COR-L47 (cell line): ENCODE data around the gene TMEM81.

Experiments used
- DNase-seq: peaks from one replicate; lab custom pipeline; 2025; lab: John Stamatoyannopoulos, UW

TMEM81 gene

DNA sequence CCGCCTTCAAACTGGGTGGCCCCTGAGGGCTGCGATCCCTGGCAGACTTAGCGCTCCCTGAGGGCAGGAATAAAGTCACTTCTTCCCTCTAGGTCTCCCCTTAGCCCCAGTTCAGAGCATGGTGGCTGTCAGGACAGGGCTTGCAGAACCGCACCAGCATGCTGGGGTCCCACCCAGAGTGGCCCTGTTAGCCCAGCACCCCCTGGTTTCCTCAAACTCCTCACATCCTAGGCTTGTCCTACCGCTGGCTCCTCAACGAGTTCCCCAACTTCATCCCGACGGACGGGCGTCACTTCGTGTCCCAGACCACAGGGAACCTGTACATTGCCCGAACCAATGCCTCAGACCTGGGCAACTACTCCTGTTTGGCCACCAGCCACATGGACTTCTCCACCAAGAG is 25.4 kb downstream of the TMEM81 start:
- DNase-seq: no peak

DNA sequence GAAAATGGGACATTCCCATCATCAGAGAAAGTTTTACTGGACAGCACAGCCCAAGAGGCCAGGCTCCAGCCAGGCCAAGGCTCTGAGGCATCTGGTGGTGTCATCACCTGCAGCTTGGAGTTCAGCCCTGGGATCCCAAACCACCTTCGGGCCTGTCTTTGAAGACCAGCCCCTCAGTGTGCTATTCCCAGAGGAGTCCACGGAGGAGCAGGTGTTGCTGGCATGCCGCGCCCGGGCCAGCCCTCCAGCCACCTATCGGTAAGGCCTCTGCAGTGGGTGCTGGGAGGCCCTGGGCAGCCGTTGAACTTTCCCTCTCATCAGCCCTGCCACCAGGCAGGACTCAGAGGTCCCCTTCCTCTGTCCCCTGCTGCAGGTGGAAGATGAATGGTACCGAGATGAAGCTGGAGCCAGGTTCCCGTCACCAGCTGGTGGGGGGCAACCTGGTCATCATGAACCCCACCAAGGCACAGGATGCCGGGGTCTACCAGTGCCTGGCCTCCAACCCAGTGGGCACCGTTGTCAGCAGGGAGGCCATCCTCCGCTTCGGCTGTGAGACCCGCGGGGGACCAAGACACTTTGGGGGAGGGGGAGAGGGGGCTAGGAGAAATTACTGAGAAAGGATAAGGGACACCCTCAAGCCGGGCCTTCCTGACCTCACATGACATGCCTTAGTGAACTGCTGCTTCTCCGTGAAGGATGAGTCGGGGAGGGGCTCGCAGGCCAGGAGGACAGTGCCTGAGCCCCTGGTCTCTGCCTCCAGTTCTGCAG is 26.3 kb downstream of the TMEM81 start:
- no peak for DNase-seq

DNA sequence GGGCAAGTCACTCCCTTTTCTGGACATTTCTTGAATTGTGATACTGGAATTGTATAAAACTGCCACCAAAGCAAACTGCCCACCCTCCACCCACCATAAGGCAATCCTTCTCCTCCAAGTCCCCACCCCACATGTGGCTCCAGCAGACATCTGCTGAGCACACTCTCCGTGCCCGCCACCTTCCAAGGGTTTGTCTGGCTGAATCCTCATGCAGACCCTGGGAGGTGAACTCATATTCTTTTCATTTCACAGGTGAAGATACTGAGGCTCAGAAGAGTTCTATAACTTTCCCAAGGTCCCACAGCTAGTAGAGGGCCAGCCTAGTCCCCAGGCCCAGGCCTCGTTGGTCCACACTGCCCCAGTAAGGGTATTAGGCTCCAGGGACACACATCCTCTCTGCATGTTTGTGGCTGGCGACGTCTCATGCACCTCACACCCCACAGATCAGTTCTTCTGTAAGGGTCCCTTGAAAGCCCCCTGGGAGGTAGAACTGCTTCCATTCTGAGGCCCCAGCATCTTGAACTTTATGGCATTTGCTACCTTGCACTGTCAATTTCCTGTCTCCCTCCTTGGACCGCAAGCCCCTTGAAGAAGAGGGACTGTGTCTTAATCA is 27.2 kb downstream of the TMEM81 start:
- no peak for DNase-seq

DNA sequence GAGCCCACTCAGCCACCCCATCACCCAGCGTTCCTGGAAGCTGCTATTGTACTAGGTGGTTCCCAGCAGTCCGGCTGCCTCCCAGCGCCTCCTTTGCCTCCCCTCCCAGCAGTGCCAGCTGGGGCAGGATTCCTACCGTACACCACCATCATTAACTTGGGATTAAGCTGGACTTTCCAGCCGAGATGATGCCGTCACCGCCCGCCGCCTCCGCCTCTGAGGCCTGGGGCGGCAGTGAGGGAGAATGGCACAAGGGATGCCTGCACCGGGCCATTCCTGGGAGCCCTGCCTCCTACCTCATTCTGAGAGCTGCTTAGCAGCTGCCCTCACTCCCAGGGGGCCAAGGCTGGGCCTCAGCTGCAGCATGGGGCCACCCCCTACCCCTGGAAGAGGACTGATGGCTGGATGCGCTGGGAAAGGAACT is 28.1 kb downstream of the TMEM81 start:
- no peak for DNase-seq

DNA sequence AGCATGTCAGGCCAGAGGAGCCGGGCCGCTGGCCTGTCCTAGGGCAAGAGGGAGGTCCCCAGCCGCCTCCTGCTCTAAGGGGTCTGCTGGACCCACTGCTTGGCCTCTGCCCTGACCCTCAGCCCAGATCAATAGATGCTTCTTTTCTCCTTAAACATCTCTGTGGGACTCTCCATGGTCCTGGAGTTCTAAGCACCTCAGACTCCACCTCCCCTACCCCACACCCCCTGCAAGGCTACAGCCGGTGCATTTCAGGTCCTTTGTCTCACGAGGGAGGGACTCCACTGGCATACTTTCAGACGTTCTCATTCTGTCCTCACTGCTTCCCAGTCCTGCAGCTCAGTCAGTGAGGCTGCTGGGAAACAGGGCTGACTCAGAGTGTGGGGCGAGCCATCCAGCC is 30.2 kb downstream of the TMEM81 start:
- no peak for DNase-seq

DNA sequence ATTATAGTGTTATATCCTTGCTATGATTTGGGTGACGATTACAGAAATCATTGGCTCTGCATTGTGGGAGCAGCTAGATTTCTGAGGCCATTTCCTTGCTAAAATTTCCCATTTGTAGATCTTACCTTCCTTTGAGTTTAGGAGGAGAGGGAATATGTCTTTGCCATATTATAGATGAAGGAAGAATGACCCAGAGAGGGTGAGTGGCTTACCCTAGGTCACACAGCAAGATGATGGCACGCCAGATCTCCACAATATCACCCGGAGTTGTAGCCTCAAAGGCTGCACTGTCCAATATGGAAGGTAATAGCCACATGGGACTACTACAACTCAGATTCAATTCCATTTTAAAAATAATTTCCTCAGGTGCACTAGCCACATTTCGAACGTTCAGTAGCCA is 31.0 kb downstream of the TMEM81 start:
- no peak for DNase-seq

DNA sequence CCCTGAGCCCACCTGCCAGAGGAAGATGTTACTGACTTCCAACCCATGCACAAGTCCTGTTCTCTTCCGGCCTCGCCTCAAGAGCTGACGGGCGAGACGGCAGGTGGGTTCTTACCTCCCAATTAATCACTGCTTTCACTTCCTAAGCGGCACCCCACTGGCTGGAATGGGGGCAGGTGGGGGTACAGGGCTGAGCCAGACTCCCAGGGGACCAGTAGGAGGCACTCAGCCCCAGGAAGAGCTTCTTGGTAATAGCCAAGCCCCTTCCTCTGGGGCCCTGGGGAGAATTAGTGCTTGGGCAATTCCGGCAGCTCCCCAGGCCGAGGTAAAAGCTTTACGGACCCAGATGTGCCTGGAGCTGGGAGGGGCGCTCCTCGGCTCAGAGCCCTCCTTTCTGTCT is 31.6 kb downstream of the TMEM81 start:
- DNase-seq: no peak

DNA sequence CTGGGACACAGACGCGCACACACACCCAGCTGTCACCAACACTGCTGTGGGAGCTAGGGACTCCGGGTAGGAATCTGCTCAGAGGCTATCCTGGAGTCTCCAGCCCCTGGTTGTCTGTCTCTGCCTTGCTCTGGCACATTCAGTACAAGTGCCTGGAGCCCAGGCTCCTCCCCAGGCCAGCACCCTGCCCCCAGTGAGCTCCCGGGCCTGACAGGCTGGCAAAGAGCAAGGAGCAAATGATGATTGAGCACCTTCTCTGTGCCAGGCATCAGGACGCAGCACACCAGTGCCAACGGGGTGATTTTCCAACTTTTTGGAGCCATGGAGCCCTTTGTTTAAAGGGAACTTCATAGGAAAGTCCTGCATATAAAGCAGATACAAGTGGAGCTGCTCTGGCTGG is 34.8 kb downstream of the TMEM81 start:
- DNase-seq: no peak

DNA sequence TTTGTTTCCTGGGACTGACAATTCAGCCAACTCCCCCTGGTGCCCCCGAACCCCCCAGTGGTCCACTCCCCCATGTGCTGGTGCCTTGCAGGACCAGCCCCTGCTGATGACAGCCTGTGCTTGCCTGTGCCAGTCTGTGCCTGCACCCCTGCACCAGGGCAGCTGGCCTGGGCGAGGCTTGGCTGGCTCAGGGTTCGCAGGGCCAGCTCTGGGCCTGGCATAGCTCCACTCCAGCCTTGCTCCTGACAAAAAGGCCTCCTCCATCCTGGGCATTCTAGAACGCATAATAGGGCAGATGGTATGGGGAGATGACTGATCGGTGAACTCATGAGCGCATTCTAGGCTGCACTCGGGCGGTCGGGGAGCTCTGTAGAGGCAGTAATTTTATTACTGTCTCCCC is 35.9 kb downstream of the TMEM81 start:
- no peak for DNase-seq

DNA sequence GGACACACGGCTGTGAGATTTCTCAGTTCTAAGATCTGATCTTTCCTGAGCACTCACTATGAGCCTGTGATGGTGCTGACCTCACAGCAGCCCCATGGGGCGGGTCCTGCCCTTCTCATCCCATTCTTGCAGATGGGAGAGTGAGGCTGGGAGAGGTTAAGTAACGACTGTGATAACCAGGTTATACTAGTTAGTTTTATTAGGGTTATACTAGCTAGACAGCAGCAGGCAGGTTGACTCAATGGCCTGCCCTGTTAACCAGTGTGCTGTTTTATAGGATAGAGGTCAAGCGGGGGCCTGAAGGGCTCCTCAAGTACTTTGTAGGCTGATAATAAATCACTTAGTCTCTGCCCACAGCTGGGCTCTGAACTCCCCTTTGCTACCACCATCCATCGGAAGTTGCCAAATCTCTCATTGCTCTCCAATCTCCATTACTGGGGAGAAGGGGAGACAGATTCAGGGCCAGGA is 36.5 kb downstream of the TMEM81 start:
- DNase-seq: no peak

DNA sequence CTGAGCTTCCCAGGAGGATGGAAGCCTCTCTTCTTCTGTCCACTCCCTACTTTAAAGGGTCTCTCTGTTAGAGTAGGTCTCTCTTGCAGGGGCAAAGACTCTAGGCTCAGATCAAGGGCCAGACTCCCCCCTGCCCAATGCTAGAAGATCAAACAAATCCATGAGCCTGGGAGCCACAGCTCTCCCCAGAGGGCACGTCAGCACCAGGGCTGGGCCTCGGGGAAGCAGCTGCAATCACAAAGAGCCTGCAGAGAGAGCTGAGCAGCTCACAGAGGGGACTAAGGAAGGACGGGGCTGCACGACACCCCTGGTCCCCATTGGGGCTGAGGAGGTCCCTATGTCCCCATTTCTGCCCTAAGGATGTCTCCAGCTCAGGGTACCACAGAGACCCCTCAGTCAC is 37.4 kb downstream of the TMEM81 start:
- no peak for DNase-seq

DNA sequence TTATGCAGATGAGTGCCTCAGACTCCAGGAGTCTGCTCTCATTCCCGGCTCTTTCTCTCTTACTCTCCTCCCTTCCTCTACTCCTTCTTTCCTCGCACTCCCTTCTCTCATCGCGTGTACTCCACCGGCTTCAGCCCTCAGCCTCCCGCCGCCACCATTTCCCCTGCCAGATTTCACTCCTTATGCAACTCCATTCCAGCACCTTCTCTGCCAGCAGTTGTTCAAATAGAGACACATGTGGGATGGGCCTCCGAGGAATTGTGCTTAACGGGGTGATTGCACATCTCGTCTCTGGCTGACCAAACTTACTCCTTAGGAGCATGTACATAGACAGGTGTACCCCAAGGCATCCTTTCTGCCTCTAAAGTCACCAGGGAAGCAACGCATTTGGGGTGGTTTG is 39.1 kb downstream of the TMEM81 start:
- DNase-seq: no peak

DNA sequence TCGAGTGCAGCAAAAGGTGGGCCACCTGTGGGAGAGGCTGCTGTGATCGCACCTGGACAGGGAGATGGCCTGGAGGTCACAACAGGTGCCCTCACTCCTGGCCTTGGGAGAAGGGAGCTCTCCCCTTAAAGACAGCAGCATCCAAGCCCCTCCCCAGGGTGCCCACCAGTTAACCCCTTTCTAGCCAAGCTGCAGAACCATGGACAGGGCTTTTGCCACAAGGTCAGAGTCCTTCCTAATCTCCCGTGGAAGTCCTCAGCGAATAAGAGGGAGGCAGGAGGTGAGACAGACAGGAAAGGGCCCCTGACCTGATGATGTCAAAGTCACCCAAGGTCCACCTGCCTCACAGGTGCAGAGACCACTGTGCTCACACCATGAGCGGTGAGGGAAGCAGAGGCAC is 39.5 kb downstream of the TMEM81 start:
- no peak for DNase-seq

DNA sequence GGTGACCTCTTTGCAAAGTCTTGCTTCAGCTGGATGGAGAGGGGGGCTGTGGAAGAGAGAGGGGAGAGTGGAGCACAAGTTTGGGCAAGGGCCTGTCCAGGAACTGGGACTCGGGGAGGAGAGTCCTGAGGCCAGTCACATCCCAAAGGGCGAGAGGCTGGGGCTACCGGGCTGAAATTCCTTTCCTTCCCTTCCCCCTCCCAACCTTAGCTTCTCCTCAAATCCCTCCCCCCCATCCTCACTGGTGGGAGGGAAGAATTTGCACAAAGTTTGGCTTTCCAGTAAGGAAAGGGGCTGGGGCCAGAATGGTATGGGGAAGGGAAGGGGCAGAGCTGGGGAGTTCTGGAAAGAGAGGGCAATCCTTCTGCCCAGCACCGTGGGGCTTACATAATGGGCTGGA is 40.4 kb downstream of the TMEM81 start:
- no peak for DNase-seq

DNA sequence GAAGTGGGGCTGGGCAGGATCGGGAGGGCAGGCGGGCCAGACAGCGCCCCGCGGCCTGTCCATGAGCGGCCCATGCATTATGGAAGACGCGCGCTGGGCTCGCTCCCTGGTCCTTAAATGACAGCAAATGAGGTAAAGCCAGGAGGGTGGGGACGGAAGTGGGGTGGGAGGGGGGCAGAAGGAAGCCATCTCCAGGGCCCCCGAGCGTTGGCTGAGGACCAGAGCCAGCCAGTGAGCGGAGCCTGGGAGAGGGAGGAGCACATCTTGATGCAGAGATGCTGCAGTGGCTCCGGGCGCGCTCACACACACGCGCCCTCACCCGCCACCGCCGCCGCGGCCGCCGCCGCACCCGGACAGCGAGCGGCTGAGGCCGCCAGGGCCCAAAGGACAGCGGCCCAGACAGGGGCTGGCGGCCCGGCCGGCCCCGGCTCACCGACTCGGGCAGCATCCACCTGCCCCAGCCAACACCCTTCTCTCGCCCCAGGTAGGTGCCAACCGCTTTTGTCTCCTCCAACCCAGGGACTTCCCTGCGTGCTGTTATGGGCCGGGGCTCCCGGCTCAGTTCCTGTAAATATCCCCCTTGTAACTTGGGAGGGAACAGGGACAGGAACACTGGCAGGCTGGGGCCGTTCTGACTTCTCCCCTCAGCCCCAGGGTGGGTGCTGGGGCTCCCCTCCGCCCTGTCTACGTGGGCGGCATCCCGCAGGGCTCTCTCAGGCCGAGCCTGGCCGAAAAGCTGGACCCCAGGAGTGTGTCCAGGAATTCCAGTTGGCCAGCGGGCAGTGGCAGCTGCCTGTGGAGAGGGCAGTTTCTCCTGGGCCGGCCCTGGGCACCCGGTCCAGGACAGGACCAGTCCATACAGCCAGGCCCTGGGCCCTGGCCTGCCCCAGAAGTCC is 41.1 kb downstream of the TMEM81 start, which contains the start of gene CNTN2:
Gene CNTN2 (plus strand): TSS at position 302 of the 896 bp plus-strand sequence. CDS start 9,974 bp downstream, outside the sequence.
- DNase-seq: peak; percentile 70

DNA sequence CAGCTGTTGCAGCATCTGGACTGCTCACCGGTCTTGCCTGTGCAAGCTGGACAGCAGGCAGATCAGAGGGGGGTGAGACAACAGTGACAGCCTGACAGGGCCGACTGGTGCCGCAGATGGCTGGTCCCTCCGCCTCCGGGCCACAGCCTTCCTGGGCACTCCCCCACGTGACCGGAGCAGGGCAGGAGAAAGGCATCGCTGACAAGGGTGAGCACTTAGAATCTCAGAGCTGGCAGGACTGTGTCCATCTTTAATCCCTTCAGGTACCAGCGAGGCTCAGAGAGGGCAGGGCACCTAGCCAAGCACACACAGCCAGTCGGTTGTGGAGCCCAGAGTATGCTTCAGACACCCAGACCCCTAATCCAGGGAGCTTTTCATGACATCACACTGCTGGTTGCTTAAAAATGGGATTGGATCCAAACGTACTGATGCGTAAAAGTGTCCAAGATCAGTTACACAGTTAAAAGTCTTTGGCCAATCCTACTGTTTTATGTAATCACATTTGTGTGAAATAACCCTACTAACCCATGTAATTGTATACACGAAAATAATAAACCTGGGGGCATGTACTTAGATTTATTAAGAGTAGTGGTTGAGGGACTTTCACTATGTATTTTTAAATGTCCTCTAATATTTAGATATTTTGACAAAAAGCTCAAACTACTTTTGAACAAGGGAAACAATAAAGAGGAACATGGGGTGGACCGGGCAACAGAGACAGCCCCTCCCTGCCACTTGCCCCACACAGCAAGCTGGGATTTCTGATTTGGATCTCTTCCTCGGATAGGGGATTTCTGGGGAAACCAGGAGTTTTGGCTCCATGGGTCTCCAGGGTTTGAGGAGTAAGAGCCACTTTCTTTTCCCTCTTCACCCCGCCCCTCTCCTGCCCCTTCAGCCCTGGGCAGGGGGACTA is 42.0 kb downstream of the TMEM81 start:
- DNase-seq: no peak

DNA sequence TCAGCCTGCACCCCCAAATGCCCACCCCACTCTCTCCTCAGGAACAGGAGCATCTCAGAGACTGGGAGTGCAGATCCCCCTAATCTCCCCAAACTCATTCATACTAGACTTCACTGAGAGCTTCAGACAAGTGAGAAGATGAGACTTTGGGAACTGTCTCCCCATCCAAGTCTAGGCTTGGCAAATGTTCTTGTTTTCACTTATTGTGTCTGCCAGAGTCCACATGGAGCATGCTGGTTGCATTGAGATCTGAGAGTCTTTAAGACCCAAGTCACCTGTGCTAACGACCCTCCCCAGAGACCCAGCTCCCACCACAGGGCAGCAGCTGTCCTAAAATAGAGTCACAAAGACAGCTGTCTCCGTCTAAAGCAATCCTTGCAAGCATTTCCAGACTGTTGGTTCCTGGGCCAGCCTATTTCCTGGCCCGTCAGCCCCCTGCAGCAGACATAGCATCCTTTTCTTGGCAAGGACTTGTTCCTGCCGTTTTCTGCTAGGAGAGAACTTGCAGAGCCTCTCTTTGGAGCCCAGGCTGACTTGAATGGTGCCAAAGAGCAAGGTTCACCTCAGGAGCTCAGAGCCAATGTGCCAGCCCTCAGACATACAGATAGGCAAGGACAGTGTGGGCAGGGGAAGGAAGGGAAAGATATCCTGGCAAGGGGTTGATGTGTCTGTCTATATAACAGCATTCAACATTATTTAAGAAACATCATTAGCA is 43.1 kb downstream of the TMEM81 start:
- no peak for DNase-seq

DNA sequence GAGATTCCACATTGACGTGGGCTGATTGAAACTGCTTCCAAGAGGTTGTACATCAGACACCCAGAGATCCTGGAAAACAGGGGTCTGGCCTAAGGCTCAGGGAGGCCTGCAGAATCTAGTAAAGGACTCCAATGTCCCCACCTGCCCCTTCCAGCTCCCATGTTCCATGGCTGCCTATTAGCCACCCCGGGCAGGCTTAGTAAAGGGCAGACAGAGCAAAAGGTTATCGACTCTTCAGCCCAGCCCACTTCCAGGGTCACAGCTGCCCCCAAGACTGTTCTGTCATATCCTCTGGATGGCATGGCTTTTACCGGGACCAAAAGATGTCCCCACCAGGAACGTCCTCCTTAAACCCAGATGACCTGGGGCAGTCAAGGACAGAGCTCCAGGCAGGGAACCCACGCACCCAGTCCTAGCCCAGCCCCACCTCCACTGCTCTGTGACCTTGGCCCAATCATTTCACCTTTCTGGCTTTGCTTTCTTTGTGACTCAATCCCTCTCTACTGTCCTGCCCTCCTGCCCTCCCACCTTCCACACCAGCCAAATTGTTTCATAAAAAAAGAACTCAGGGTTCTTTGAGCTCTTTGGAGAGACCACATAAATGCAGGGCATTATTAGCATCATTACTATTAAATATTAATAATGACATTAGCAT is 46.0 kb downstream of the TMEM81 start:
- DNase-seq: no peak

DNA sequence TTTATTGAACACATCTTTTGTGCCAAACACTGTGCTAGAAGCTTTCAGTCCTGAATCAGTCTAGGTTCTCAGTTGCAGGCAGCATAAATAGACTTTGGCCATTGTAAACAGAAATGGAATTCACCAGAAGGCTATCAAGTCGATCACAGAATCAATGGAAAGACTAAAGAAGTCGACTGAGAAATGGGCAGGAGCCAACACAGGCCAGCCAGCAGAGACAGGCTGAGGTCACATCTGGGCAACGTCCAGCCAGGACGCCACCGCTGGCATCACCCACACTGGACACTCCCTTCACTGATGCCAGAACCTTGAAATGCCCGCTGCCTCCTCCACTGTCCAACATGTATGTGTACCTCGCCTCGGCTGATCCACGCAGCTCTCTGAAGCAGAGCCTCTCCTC is 46.7 kb downstream of the TMEM81 start:
- no peak for DNase-seq
